ENCODE data around the gene SLC66A3.

The SLC66A3 gene

DNA sequence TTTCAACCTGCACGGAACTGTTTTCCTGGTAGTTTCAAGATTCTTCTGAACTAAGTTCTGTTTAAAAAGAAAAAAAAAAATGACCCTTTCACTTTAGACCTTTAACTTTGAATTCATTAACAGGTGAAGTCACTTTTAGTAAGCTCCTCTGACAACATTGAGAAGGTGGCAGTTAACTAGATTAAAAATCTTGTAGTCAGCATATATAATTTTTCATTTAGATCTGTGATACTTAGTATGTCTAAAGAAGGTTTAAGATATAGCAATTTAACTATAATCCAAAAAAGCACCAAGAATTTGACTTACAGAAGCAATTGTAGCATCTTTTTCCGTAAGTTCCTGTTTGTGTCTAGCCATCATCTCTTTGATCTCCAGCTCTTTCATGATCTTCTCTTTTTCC, 45.4 kb downstream of the SLC66A3 start:
- H3K27ac Mint-ChIP-seq: no peak overlapping the region
- H3K4me3 Mint-ChIP-seq: no peak overlapping the region
- peaks cover 10% of the 10 kb centered on the region for H3K4me1 Mint-ChIP-seq (ENCODE audit: low read depth)
- H3K36me3 Mint-ChIP-seq (ENCODE audit: low read depth): peaks cover 20% of the 10 kb centered on the region
- no peaks in the 10 kb centered on the region for H3K9me3 Mint-ChIP-seq
- H3K27me3 Mint-ChIP-seq (ENCODE audit: low read depth): no peaks in the 10 kb centered on the region

DNA sequence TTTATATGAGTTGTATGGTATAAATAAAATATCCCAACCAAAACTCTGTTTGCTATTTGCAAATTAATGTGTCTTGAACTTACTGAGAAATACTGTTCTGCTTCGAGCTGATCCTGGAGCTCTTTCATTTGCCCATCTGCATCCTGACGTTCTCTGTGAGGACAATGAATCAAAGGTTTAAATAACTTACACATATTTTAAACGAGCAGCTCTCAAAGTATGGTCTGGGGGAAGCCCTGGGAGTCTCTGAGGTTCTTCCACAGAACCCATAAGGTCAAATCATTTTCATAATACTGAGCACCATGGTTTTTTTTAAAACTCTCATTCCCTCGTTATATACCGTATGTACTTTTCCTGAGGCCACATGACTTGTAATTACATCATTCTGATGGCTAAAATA, 46.7 kb downstream of the SLC66A3 start:
- Mint-ChIP-seq H3K4me1 (ENCODE audit: low read depth) (peaks cover 10% of the 10 kb centered on the region), H3K27ac (no peak overlapping the region), H3K4me3 (no peak overlapping the region), H3K27me3 (ENCODE audit: low read depth) (no peaks in the 10 kb centered on the region), H3K36me3 (ENCODE audit: low read depth) (peaks cover 18% of the 10 kb centered on the region), H3K9me3 (no peaks in the 10 kb centered on the region)

- Mint-ChIP-seq H3K4me1 (ENCODE audit: low read depth) (peaks cover 10% of the 10 kb centered on the region), H3K4me3 (no peak overlapping the region), H3K36me3 (ENCODE audit: low read depth) (peaks cover 18% of the 10 kb centered on the region), H3K9me3 (no peaks in the 10 kb centered on the region), H3K27me3 (ENCODE audit: low read depth) (no peaks in the 10 kb centered on the region), H3K27ac (no peak overlapping the region)
Measured at GRCh38 chr2:11203480-11203879, 48.2 kb downstream of the SLC66A3 start.

- no peak overlapping the region for H3K4me3 Mint-ChIP-seq
- no peaks in the 10 kb centered on the region for H3K9me3 Mint-ChIP-seq
- no peak overlapping the region for H3K27ac Mint-ChIP-seq
- peaks cover 10% of the 10 kb centered on the region for H3K4me1 Mint-ChIP-seq (ENCODE audit: low read depth)
- peaks cover 18% of the 10 kb centered on the region for H3K36me3 Mint-ChIP-seq (ENCODE audit: low read depth)
- H3K27me3 Mint-ChIP-seq (ENCODE audit: low read depth): no peaks in the 10 kb centered on the region
Measured at GRCh38 chr2:11208083-11208482, 52.8 kb downstream of the SLC66A3 start.

DNA sequence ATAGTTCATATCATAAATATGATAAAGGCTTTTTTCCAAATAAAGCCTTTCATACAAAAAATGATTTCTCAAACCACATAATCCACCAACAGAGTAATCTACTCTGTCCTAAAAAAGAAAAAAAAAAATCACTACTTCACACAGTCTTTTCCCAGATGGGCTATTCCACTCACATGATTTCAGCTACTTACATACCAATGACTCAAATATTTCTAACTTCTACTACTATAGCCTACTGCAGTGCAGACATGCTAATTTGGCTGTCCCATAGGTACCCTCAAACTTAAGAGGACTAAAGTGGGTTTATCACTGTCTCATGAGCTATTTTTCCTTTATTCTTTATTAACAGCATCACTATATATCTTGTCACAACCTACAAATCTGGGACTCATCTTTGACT, 57.4 kb downstream of the SLC66A3 start:
- Mint-ChIP-seq H3K27me3 (ENCODE audit: low read depth) (no peaks in the 10 kb centered on the region), H3K4me3 (no peak overlapping the region)

GRCh38 chr2:11213090-11213638, 57.9 kb downstream of the SLC66A3 start:
- no peaks in the 10 kb centered on the region for H3K9me3 Mint-ChIP-seq
- no peaks in the 10 kb centered on the region for H3K27me3 Mint-ChIP-seq (ENCODE audit: low read depth)
- H3K27ac Mint-ChIP-seq: no peak overlapping the region
- no peak overlapping the region for H3K4me3 Mint-ChIP-seq
- no peaks in the 10 kb centered on the region for H3K4me1 Mint-ChIP-seq (ENCODE audit: low read depth)
- H3K36me3 Mint-ChIP-seq (ENCODE audit: low read depth): peaks cover 16% of the 10 kb centered on the region

More for the DNA sequence above, 57.4 kb downstream of the SLC66A3 start:
- H3K9me3 Mint-ChIP-seq: no peaks in the 10 kb centered on the region
- peaks cover 16% of the 10 kb centered on the region for H3K36me3 Mint-ChIP-seq (ENCODE audit: low read depth)
- no peak overlapping the region for H3K27ac Mint-ChIP-seq
- no peaks in the 10 kb centered on the region for H3K4me1 Mint-ChIP-seq (ENCODE audit: low read depth)

DNA sequence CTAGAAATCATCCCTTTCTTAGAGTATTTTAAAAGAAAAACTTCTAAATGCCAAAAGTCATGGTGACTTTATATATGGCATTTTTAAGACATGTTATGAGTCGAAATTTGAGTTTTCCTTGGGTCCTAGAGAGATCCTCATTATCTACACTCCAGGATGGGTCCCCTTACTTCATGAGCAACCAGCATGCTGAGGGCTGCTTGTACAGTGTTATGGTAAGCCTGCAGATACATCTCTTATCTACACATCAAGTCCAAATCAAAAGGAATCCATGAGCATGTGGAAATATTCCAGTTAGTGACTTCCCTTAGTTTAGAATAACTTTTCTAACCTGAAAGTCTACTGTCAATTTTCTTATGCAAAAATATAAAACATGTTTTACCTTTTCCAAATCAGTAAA, 58.7 kb downstream of the SLC66A3 start:
- Mint-ChIP-seq H3K4me3 (no peak overlapping the region), H3K27ac (no peak overlapping the region), H3K9me3 (no peaks in the 10 kb centered on the region), H3K27me3 (ENCODE audit: low read depth) (no peaks in the 10 kb centered on the region), H3K4me1 (ENCODE audit: low read depth) (no peaks in the 10 kb centered on the region), H3K36me3 (ENCODE audit: low read depth) (peaks cover 18% of the 10 kb centered on the region)

- Mint-ChIP-seq H3K27ac (no peak overlapping the region), H3K4me1 (ENCODE audit: low read depth) (no peaks in the 10 kb centered on the region), H3K36me3 (ENCODE audit: low read depth) (peaks cover 23% of the 10 kb centered on the region), H3K27me3 (ENCODE audit: low read depth) (no peaks in the 10 kb centered on the region), H3K9me3 (no peaks in the 10 kb centered on the region), H3K4me3 (no peak overlapping the region)
Measured at GRCh38 chr2:11214770-11215169, 59.5 kb downstream of the SLC66A3 start.

GRCh38 chr2:11215407-11215806, 60.1 kb downstream of the SLC66A3 start:
- Mint-ChIP-seq H3K27ac (no peak overlapping the region), H3K27me3 (ENCODE audit: low read depth) (no peaks in the 10 kb centered on the region), H3K9me3 (no peaks in the 10 kb centered on the region), H3K4me1 (ENCODE audit: low read depth) (no peaks in the 10 kb centered on the region), H3K4me3 (no peak overlapping the region), H3K36me3 (ENCODE audit: low read depth) (peaks cover 25% of the 10 kb centered on the region)

DNA sequence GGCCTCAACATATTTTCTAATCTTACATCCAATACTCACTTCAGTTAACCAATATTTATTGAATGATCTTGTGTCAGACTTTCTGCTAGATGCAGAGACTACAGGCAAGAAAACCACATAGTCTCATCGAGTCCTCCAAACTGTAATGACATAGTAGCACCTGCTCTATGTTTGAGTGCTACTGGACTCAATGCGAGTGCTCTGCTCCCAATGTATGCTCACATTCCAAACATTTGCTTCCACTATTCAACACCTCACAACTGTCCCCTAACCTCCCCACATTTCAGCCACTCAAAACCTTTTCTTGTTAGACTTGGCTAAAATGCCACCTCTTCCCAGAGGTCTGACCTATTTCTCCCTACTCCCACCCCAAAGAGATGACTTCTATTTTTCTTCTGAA, 65.2 kb downstream of the SLC66A3 start:
- H3K36me3 Mint-ChIP-seq (ENCODE audit: low read depth): peaks cover 18% of the 10 kb centered on the region
- no peaks in the 10 kb centered on the region for H3K27me3 Mint-ChIP-seq (ENCODE audit: low read depth)
- H3K4me3 Mint-ChIP-seq: no peak overlapping the region
- H3K9me3 Mint-ChIP-seq: no peaks in the 10 kb centered on the region
- H3K27ac Mint-ChIP-seq: no peak overlapping the region
- H3K4me1 Mint-ChIP-seq (ENCODE audit: low read depth): no peaks in the 10 kb centered on the region

- H3K4me3 Mint-ChIP-seq: no peak overlapping the region
- H3K9me3 Mint-ChIP-seq: no peaks in the 10 kb centered on the region
- no peak overlapping the region for H3K27ac Mint-ChIP-seq
- H3K4me1 Mint-ChIP-seq (ENCODE audit: low read depth): no peaks in the 10 kb centered on the region
- peaks cover 19% of the 10 kb centered on the region for H3K36me3 Mint-ChIP-seq (ENCODE audit: low read depth)
- no peaks in the 10 kb centered on the region for H3K27me3 Mint-ChIP-seq (ENCODE audit: low read depth)
Measured at GRCh38 chr2:11222845-11223244, 67.6 kb downstream of the SLC66A3 start.

GRCh38 chr2:11224887-11225286, 69.6 kb downstream of the SLC66A3 start:
- no peaks in the 10 kb centered on the region for H3K4me1 Mint-ChIP-seq (ENCODE audit: low read depth)
- H3K27ac Mint-ChIP-seq: no peak overlapping the region
- H3K4me3 Mint-ChIP-seq: no peak overlapping the region
- H3K27me3 Mint-ChIP-seq (ENCODE audit: low read depth): no peaks in the 10 kb centered on the region
- peaks cover 12% of the 10 kb centered on the region for H3K36me3 Mint-ChIP-seq (ENCODE audit: low read depth)
- no peaks in the 10 kb centered on the region for H3K9me3 Mint-ChIP-seq

DNA sequence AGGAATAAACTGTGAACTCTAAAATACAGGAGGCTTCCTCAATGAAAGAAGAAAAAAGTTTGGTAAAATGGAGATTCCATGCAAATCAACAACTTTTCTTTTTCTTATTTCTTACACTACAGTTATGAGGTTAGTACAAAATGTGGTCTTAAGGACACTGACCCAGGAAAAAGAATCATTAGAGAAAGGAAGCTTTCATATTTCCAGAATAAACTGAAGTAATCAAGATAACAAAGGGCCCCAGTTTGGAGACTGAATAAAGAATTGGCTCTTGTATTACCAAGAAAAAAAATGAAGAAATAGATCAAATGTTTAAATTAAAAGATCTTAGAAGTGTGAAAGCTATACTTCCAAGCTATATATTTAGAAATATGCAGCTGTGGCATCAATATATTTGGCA, 72.3 kb downstream of the SLC66A3 start:
- no peak overlapping the region for H3K4me3 Mint-ChIP-seq
- H3K27ac Mint-ChIP-seq: no peak overlapping the region
- peaks cover 6% of the 10 kb centered on the region for H3K36me3 Mint-ChIP-seq (ENCODE audit: low read depth)
- H3K27me3 Mint-ChIP-seq (ENCODE audit: low read depth): no peaks in the 10 kb centered on the region
- H3K4me1 Mint-ChIP-seq (ENCODE audit: low read depth): no peaks in the 10 kb centered on the region
- no peaks in the 10 kb centered on the region for H3K9me3 Mint-ChIP-seq

All from T-helper 1 cell treated with Interleukin-12 subunit alpha and Interleukin-12 subunit beta and Interleukin-4 antibody, amounts not matched to agents 30 μg/mL and 1 μg/mL, for 36 hours (primary cell).